Fibroblast of skin of scalp (primary cell): ENCODE results near the gene ADD1.

Source experiments
- DNase-seq: peaks from one replicate; pipeline ENCODE4 v3.0.0-alpha.2; 2013

ADD1 gene

DNA sequence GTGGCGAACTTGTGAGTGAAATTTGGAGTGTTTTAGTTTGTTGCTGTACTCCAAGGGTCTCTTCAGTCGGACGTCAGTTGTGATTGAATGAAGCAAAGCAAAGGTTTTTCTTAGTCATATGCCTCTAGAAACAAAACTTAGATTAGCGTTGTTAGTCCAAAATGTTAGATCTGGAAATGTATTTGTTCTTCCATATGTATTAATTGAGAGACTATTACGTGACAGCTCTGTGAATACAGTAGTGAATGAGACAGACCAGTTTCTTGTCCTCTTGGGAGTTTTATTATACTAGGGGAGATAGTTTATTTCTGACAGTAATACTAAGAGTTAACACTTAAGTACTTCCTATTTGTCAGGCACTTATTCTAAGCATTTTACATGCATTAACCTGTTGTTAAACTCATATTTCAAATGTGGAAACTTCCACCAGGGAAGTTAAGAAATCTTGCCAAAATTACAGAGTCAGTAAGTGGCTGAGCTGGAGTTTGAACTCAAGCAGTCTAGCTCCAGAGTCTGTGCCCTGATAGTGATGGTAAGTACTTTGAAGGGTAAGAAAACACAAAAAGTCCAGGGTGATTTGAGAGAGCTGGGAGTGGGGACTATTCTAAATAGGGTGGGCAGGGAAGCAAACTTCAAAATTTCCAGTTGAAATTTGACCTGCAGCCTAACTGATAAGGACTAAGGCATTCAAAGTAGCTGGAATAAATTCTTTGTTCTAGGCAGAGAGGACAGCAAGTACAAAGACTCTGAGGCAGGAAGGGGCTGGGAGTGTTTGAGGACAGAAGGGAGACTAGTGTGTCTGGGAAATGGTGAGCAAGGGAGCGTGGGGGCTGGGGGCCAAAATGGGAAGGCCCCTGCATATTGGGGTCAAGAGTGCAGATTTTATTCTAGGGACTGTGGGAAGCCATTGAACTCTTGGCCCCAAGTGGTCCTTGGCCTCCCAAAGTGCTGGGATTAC is 17.0 kb downstream of the ADD1 start:
- no peak for DNase-seq

DNA sequence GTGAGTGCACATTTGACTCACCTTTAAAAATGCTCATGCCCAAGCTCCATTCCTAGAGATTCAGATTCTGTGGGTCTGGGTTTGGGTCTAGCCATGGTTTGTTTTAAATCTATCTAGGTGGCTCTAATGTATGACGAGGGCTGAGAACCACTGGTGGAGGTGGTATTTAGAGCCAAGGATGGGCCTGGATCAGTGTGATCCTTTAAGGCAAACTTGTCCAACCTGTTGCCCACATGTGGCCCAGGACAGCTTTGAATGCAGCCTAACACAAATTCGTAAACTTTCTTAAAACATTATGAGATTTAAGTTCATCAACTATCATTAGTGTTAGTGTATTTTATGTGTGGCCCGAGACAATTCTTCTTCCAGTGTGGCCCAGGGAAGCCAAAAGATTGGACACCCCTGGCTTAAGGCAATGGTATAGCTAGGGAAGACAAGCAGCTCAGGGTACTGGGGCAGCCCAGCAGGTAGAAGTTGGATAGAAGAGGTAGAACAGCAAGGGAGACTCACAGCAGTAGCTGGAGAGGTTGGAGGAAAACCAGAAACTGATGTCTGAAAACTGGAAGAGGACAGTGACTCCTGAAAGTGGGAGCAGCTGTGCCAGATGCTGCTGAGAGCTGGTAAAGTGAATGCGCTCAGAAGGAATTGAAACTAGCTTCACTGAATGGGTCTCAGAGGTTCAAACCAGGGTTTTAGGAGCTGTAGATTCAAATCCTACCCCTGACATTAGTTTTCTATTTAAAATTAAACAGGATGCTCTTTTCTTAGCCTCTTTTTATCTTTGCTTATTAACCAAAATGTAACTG is 18.2 kb downstream of the ADD1 start:
- DNase-seq = no peak

DNA sequence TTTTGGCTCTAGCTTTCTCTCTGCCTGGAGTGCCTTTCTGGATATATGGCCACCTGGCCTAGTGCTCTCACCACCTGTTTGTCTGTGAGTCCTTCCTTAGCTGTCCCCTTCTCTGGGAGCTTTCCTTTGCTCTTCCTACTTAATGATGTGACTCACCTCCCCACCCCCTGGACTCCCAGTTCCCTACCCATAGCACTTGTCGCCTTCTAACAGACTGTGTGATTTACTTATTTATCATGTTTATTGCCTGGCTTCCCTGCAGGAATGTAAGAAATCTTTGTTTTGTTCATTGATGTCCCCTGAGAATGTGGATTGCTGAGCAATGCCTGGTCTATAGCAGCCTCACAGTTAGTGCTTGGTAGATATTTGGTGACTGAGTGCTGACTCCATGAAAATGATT is 18.9 kb downstream of the ADD1 start:
- DNase-seq = peak; percentile 49

DNA sequence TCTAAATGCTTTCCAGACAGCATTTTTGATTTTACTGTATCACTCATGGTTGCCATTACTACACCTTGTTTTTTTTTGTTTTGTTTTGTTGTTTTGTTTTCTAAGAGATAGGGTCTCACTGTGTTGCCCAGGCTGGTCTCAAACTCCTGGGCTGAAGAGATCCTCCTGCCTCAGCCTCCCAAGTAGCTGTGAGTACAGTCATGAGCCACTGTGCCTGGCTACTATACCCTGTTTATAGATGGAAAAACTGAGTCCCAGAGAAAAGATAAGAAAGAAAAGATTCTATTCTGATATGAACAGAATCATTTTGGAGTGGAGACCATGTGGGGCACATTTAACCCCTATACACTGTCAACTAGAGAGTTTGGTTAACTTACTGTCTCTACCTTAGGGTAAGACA is 20.0 kb downstream of the ADD1 start:
- DNase-seq = no peak

DNA sequence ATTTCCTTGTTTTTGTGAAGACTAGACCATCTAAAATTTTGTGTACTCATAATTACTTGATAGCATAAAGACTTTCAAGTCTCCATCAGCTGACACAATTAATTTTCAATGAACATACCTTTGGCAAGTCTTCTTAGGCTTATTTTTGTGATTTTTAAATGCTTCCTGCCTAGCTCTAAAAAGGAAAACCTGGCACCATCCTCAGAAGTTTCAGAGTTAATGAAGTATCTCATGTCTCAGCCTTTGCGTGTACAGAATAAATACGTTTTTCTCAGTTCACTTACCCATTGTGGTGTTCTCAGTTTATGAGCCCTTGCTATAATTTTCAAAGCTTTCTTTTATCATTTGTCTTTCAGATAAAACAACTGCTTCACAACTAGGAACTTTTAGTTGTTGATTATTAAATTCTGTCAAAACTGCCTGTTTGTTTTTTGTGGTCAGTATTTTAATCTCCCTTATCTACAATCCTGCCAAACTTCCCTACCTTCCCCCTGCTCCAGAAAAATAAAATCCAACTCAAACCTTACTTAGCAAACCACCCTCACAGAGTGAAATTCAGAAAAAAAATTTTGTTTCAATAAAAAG is 21.6 kb downstream of the ADD1 start:
- DNase-seq = no peak

DNA sequence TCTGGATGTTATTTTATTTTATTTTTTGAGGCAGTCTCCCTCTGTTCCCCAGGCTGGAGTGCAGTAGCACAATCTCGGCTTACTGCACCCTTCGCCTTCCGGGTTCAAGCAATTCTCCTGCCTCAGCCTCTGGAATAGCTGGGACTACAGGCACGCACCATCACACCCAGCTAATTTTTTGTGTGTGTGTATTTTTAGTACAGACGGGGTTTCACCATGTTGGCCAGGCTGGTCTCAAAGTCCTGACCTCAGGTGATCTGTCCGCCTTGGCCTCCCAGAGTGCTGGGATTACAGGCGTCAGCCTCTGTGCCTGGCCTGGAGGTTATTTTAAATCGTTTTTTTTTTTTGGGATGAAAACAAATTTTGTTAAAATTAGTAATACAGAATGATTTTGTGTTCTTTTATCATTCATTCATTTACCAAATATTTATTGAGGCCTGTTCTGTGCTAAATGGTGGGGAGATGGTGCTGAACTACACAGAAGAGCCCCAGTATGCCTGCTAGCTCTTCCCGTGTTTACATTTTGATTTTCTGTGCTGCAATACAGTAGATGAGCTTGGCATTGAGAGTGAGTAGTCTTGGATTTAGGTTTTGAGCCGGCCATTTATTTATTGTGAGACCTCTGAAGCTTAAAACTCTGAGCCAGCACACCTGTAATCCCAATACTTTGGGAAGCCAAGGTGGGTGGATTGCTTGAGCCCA is 22.7 kb downstream of the ADD1 start:
- DNase-seq = no peak

DNA sequence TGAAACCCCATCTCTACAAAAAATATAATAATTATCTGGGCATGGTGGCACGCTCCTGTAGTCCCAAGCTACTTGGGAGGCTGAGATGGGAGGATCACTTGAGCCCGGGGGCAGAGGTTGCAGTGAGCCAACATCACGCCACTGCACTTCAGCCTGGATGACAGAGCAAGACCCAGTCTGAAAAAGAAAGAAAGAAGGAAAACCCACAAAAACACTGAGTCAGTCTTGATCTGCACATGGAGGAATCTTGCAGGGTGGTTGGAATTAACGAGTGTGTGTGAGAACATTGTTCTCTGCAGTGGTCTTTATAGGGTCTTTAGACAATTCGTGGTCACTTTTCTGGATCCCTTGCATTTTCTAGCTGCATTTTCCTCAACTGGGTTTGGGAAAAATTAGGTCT is 23.2 kb downstream of the ADD1 start:
- no peak for DNase-seq

DNA sequence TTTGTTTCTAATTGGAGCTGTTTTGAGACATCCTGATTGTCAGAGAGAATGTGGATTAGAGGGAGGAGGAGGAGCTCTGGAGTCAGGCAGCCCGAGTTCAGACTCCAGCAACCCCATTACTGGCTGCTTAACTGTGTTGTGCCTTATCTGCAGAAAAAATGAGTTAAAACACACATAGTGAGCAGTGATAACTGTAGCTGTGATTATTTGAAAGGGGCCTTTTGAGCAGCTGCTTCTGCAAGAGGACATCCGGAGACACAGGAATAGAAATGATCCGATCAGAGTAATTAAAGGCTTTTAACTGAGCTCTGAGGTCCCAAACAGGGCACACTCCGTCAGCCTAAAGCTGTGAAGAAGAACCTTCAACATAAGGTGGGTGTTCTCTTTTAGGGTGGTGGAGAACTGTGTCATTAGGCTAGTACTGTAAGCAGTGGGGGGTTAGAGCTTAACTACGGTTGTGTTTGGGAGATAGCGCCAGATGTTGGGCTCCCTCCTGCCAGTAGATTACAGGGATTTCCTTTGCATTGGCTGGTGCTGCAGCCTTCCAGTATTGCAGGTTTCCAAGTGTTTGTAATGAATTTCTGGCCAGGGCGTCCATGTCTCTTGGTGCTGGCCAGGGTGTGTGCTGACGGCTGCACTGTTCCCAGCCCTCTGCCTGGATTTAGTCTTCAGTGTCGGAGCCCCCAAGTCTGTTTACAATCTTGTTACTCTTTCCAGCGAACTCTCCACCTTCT is 24.3 kb downstream of the ADD1 start:
- DNase-seq = no peak

DNA sequence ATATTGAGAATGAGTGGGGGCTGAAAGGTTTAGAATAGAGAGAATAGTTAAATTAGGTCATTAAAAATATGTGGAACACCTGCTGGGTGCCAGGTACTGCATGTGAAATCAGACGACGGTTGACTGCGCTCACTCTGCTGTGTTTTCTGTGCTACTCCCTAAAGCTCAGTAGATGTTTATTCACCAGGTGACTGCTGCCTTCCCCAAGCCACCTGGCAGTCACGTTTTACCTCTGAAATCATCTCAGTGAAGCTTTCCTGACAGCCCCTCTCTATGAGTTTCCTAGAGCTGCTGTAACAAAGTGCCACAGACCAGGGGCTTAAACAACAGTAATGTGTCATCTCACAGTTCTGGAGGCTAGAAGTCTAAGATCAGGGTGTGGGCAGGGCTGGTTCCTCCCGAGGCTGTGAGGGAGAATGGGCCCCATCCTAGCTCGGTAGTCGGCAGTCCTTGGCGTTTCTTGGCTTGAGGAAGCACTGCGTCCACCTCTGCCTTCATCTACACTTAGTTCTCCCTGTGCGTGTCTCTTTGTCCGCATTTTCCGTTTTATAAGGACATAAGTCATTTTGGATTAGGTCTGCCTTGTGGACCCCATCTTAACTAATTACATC is 25.3 kb downstream of the ADD1 start:
- no peak for DNase-seq

DNA sequence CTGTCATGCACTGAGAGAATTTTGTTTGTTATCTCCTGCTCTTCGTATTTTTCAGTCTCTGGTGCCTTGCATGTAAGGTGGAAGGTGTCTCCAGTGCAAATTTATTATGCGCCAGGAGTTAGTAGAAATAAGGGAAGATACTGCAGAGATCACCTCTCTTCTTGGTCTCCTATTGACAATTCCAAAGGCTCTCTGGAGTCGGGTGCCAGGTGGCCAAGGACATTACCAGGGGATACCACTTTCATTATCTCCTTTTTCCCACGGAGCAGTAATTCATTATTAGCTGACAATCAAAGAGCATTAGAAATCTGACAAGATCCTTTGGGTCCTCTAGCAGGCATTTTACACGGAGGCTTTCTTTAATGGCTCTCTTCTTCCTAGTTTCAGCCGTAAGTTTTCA is 26.0 kb downstream of the ADD1 start:
- DNase-seq = no peak

DNA sequence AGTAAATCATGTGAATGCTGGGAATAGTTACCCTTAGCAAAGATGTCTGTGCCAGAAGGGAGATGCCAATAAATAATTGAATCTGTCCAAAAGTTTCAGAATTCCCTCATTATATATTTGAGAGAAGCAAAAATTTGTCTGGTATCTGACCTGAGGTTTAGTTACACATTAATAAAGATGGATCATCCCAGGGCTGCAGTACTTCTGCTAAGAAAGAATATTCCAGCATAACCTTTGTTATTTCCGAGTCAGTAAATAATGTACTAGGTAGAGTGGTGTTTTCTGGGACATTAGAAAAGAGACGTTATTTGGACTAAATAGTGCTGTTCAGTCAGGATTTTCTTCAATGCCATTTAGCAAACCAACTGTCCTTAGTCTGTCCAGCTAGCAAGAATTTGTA is 26.4 kb downstream of the ADD1 start:
- DNase-seq = no peak

DNA sequence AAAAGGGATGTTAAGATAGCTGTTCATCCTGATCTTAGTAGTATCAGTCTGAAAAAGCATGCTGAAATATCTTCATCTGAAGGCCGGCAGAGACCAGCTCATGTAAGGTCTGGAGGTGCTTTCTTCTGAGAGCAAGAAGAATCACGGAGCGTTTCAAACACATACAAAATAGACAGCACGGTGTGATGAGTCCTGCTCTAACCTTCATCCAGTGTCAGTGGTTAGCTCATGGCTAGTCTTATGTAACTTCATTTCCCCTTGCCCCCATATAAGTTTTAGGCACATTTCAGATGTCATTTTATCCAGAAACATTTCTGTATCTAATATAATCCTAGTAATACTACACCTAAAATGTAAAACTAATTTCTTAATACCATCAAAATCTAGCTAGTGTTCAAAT is 27.8 kb downstream of the ADD1 start:
- DNase-seq = no peak

DNA sequence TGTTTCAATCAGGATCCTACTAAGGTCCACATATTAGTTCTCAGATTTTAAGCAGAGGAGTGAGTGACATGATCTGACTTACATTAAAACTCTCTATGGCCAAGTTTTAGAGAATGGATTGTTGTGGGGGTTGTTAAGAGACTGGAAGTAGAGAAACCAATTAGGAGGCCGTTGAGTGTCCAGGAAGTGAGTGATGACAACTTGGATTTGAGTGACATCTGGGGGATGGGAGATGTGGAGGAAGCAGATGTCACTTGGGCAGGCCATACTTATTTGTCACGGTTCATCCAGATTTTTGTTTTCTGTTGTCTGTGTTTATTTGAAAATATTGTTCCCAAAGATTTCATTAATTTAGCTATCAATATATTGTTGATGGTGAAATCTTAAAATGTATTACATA is 28.3 kb downstream of the ADD1 start:
- DNase-seq = no peak

DNA sequence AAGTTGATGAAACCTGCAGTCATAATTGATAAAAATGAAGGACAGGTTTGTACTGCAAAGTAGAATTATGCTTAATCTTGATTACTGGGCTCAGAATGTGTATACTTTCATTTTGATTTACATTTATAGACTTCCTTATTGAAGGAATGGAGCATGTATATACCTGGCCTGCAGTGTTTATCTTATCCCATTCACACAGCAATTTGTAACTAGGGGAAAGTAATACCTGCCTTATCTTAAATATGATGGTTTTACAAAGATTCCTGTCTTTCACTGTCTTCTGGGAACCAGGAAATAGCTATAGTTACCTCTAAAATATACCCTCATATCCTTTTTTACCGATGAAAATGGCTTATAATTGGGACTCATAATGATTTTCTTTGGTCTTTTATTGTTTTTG is 29.7 kb downstream of the ADD1 start:
- DNase-seq = no peak

DNA sequence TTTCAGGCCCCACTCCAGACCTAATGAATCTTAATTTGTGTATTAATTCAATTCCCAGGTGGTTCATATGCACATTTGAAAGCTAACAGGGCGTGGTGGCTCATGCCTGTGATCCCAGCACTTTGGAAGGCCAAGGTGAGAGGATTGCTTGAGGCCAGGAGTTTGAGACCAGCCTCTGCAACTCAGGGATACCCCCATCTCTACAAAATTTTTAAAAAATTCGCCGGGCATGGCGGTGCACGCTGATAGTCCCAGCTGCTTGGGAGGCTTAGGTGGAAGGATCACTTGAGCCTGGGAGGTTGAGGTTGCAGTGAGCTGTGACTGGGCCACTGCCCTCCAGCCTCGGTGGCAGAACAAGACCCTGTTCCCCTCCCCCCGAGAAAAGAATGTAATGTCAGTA is 31.2 kb downstream of the ADD1 start:
- DNase-seq = no peak

DNA sequence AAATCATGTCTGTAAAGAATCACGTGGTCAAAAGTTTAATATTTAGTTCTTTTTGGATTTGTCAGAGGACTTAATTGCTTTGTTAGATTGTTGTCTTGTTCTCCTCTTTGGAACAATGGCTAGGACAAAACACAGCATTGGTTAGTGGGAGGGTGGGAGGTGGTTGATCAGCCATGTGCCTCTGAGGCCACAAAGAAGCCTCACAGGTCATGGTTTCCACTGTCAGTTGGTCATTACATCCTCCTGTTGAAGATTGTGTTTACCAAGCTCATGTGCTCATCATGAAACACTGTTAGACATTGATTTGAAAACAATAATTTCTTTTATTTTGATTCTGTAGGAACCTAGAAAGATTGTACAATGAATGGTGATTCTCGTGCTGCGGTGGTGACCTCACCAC is 31.9 kb downstream of the ADD1 start:
- no peak for DNase-seq

DNA sequence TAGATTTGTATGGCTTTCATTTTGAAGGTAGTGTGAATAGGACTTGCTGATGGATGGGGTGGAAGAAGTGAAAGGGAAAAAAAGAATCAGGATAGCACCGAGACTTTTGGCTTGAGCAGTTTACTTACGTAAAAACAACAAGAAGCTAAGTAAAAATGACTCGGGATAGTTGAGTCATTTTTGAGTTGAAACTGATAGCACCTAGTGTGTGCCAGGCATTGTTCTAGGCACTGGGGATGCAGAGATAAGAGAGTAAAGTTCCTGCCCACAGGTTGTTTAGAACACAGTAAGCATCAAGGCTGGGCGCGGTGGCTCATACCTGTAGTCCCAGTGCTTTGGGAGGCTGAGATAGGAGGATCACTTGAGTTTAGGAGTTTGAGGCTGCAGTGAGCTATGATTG is 34.7 kb downstream of the ADD1 start:
- DNase-seq = no peak

DNA sequence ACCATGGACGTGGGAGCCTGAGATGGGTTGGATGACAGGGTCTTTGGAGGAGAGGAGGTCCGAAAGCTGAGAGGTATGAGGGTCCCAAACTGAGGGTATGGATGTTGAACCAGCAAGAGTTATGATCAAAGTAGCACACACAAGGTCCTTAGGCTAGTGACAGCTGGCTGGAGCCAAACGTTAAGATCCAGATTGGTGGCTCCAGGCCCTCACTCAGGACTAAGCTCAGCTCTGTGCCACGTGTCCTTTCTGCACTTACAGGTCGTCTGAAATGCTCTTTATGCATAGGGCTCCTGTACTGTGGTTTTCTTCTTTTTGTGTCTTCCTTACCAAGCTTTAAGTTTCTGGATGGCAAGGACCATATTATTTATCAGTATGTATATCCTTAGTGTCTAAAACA is 35.4 kb downstream of the ADD1 start:
- DNase-seq = no peak

DNA sequence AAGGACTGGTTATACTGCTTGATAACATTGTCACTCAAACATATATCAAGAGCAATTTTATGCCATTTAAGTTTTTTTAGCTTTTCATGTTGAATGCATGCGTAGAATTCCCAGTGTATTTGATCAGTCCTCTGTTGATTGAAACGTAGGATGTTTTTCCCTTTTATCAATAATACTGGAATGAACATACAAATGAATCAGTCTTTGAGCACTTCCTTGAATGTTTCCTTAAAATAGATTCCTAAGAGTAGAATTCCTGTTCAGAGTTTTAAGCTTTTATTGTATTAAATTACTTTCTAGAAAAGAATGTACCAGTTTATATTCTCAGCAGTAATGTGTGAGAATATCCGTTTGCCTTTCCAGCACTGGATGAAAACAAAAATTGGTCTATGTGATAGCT is 37.8 kb downstream of the ADD1 start:
- no peak for DNase-seq

DNA sequence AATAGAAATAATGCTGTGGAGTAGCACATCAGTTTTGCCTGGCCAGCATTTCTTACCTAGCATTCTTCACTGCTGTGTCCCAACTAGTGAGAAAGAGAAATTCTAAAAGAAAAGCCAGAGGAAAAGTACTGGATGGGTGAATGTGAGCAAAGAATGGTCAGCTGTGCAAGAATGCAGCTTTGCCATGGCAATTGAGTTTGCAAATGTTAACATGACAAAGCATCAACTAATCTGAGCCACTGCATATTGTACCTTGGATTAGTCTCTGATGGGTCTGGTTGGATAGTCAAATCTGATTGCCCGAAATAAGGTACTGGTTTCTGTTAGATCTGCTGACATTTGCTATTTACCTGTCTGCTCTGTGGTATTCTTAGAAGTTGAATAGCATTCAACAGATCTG is 38.7 kb downstream of the ADD1 start:
- DNase-seq = no peak

DNA sequence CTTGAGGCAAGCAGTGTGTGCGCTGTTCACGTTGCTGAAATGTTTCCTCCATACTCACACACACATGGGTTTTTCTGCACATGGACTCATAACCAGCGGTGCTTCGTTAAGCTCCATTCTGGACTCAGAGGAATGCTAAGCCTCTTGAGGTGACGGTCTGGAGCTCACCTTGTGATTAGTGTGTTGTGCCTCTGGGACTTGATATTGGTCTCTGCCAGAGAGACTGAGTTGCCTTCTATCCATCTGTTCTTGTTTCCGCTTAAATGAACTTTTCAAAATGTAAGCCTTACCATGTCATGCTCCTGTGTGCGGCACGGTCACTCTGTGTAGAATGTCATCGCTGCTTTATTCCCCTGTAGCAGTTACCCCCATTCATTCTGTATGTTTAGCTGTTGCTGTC is 42.5 kb downstream of the ADD1 start:
- no peak for DNase-seq

DNA sequence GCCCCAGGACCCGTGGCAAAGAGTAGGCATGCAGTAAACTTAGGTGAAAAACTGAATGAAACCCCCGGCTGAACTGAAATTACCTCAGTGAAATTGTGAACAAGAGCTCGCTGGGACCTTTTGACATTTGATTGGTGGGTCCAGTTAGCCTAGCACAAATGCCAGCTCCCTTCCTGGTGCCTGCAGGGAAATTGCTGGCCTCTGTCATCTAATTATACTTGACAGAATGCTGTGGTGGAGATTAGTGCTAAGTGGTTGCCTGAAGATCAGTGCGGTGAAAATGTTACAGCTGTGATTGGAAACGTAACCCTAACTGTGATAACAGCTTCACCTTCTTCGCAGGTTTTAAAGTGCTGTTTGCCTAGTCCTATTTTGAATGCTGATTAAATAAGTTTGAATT is 43.0 kb downstream of the ADD1 start:
- no peak for DNase-seq
